Measurements from ENCODE around the gene RGP1.

DNA sequence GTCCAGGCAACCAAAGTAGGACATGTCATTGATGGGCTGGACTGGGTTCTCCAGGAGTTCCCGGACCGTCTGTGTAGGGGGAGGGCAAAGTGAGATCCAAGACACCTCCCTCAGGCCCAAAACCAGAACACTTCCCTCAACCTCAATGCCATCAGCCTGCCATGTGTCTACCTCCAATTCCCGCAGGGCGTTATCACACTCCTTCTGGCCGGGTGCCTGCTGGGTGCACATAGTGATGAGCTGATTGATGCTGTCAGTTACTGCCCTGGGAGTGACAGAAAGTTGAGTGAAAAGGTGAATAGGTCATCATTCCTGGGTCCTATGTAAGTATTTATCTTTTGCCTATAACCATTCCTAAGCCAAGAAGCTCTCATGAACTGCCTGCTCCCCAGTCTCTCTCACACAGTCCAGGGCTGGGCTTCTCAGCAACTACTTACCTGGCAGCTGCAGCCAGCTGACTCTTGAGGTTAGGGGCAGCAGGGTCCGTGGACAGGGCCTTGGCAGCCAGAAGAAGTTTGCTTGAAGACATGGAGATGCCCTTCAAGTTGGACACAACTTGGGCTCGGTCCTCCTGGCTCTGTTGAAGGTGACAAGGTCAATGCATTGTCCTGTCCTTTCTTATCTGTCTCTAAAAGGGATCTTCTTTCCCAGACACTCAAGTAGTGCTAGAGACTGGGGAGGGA is 38.1 kb upstream of the RGP1 start:
- TF ChIP-seq GLIS3 (CRISPR knock-in tag; IDR thresholded peaks at IDR 0.05) (no peak), ARNTL (CRISPR knock-in tag; IDR thresholded peaks at IDR 0.05; ENCODE audit: borderline replicate concordance, low read depth) (no peak), TCF4 (CRISPR knock-in tag; IDR thresholded peaks at IDR 0.05; ENCODE audit: borderline replicate concordance) (no peak), TOX (CRISPR knock-in tag; IDR thresholded peaks at IDR 0.05; ENCODE audit: borderline replicate concordance) (no peak), BACH2 (CRISPR knock-in tag; IDR thresholded peaks at IDR 0.05; ENCODE audit: borderline replicate concordance) (no peak), ISL1 (CRISPR knock-in tag; IDR thresholded peaks at IDR 0.05) (no peak), ZNF70 (CRISPR knock-in tag; IDR thresholded peaks at IDR 0.05) (no peak), RARB (CRISPR knock-in tag; IDR thresholded peaks at IDR 0.05) (no peak), ZFP30 (CRISPR knock-in tag; IDR thresholded peaks at IDR 0.05) (no peak), OSR1 (CRISPR knock-in tag; IDR thresholded peaks at IDR 0.05) (no peak), ESRRG (CRISPR knock-in tag; IDR thresholded peaks at IDR 0.05) (no peak)
- TF ChIP-seq, protein P1, sequence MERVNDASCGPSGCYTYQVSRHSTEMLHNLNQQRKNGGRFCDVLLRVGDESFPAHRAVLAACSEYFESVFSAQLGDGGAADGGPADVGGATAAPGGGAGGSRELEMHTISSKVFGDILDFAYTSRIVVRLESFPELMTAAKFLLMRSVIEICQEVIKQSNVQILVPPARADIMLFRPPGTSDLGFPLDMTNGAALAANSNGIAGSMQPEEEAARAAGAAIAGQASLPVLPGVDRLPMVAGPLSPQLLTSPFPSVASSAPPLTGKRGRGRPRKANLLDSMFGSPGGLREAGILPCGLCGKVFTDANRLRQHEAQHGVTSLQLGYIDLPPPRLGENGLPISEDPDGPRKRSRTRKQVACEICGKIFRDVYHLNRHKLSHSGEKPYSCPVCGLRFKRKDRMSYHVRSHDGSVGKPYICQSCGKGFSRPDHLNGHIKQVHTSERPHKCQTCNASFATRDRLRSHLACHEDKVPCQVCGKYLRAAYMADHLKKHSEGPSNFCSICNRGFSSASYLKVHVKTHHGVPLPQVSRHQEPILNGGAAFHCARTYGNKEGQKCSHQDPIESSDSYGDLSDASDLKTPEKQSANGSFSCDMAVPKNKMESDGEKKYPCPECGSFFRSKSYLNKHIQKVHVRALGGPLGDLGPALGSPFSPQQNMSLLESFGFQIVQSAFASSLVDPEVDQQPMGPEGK (CRISPR knock-in tag; IDR thresholded peaks at IDR 0.05; ENCODE audit: borderline replicate concordance) = no peak
- TF ChIP-seq, protein P2, sequence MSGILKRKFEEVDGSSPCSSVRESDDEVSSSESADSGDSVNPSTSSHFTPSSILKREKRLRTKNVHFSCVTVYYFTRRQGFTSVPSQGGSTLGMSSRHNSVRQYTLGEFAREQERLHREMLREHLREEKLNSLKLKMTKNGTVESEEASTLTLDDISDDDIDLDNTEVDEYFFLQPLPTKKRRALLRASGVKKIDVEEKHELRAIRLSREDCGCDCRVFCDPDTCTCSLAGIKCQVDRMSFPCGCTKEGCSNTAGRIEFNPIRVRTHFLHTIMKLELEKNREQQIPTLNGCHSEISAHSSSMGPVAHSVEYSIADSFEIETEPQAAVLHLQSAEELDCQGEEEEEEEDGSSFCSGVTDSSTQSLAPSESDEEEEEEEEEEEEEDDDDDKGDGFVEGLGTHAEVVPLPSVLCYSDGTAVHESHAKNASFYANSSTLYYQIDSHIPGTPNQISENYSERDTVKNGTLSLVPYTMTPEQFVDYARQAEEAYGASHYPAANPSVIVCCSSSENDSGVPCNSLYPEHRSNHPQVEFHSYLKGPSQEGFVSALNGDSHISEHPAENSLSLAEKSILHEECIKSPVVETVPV (CRISPR knock-in tag; IDR thresholded peaks at IDR 0.05) = no peak
- TF ChIP-seq, protein P3, sequence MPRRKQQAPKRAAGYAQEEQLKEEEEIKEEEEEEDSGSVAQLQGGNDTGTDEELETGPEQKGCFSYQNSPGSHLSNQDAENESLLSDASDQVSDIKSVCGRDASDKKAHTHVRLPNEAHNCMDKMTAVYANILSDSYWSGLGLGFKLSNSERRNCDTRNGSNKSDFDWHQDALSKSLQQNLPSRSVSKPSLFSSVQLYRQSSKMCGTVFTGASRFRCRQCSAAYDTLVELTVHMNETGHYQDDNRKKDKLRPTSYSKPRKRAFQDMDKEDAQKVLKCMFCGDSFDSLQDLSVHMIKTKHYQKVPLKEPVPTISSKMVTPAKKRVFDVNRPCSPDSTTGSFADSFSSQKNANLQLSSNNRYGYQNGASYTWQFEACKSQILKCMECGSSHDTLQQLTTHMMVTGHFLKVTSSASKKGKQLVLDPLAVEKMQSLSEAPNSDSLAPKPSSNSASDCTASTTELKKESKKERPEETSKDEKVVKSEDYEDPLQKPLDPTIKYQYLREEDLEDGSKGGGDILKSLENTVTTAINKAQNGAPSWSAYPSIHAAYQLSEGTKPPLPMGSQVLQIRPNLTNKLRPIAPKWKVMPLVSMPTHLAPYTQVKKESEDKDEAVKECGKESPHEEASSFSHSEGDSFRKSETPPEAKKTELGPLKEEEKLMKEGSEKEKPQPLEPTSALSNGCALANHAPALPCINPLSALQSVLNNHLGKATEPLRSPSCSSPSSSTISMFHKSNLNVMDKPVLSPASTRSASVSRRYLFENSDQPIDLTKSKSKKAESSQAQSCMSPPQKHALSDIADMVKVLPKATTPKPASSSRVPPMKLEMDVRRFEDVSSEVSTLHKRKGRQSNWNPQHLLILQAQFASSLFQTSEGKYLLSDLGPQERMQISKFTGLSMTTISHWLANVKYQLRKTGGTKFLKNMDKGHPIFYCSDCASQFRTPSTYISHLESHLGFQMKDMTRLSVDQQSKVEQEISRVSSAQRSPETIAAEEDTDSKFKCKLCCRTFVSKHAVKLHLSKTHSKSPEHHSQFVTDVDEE (CRISPR knock-in tag; IDR thresholded peaks at IDR 0.05) = no peak
